PC-9 (cell line): ENCODE measurements around the gene MTF2.

Experiments
- CTCF ChIP-seq: fragments of 200-600 bp; sonication (generic); conservative IDR thresholded peaks from 2 replicates; pipeline ENCODE4 v1.6.1; 2017; ENCODE audit warnings: mixed run types, antibody characterized with exemption, mild to moderate bottlenecking, moderate library complexity
- EZH2 ChIP-seq: fragments of 200-600 bp; sonication (generic); IDR thresholded peaks from 2 replicates; pipeline ENCODE4 v1.8.0; 2017; ENCODE audit warnings: antibody characterized with exemption, low read depth

- no peak for TF ChIP-seq CTCF
- no peak for TF ChIP-seq EZH2
Measured at GRCh38 chr1:93177991-93178390, 98.9 kb downstream of the MTF2 start.
